Stimulated activated CD8-positive, alpha-beta memory T cell treated with anti-CD3 and anti-CD28 coated beads, Interleukin-4, amount 100 ng/mL, for 24 hours (primary cell): ENCODE data around the gene CAMK1D.

ENCODE experiments used
- DNase-seq: peaks from one replicate; pipeline ENCODE4 v3.0.0-alpha.2; 2020; ENCODE audit warnings: low read depth

CAMK1D gene

DNA sequence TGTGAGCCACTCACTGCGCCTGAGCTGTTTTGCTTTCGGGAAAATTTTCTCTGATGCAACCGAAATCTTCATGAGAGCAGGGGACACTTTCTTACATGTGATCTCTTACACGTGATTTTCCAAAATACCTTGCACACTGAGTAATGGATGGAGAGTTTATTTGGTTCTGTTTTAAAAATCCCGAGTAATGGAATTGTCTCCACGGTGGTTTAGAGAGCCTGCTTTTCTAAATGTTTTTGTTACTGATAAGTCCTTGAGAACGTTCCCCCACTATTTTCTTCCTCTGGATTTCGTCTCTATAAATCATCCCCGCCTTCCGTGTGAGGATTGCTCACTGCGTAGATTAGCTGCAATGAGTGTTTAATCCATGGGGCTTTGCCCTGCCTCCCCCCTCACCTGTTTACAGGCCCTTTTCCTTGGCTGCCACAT lies 25.7 kb downstream of the CAMK1D start:
- no peak for DNase-seq

DNA sequence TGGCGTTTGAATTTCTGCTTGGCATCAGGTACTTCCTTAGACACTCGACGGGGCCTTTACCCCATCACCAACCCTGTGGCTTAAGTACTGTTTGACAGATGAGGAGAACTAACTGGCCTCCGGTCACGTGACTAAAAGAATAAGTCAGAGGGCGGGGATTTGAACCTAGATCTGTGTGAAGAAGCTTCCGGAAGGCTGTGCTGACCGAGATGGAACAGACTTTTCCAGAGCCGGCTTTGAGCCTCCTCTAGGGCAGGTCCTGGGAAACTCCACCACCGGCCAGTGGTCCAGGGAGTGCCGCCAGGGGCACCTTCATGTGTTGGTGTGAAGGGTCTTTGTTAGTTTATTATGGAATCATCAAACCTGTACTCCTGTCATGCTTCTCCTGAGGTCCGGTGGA lies 26.9 kb downstream of the CAMK1D start:
- no peak for DNase-seq

DNA sequence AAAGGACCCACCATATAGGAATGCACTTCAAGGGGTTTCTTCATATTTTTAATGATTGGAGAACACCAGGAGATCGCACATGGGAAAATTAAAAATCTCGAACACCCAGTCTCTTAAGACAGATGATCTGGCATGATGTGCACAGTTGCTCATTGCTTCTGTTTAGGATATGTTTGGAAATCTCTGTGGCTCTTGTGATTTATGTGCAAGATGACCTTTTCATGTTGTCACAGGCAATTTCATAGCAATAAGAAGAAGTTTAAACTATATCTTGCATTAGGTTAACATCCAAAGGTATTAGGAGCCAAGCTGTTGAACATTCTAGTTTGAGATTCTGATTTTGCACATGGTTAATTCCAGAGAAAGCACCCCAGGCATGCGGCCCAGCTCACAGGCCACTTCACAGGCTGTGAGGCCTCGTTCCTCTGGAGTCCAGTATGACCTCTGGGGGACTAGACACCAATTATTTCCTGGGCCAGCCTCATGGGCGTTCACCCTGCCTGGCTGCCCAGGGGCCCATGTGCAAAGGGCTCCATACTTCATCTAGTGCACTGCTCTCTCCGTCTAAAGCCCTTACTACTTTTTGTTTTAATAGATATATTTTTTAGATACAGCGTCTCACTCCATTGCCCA lies 28.4 kb downstream of the CAMK1D start:
- no peak for DNase-seq

DNA sequence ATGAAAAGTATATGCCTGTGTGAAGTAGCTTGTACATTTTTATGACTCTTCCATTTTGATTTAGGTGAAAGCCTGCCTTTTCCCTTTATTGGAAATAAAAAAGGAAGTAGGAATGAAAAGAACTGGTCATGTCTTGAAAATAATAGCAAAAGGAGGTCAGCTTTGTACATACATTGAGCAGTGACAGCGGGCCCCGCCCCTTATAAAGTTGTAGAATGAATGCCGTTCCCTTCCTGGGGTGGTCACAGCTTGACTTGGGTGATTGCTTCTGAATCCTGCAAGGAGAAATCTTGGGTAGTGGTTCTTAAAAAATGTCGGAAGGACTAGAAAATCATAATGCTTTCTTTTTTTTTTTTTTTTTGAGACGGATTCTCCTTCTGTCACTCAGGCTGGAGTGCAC lies 31.7 kb downstream of the CAMK1D start:
- no peak for DNase-seq

DNA sequence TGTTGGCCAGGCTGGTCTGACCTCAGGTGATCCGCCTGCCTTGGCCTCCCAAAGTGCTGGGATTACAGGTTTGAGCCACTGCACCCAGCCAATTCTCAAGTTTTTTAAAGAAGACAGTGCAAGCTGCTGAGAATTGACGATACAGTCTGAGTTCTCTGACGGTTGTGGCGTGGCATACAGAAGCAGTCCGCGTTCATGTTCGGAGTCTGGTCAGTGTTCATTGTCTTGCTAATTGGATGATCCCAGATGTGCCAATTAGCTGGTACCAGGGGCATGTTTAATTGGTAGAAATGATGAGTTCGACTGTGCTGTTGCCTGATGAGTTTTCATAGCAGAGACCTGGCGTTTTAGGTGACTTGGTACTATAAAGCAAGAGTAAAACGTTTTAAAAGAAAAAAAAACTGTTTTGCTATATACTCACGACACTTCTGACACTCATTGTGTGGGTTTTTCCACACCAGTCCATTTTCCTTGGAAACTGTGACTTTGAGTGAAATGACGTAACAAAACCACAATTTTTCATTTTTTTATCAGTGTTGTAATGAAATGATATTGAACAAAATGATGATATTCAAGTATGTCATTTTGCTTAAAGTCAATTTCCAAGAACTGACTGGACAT lies 32.3 kb downstream of the CAMK1D start:
- DNase-seq: no peak

DNA sequence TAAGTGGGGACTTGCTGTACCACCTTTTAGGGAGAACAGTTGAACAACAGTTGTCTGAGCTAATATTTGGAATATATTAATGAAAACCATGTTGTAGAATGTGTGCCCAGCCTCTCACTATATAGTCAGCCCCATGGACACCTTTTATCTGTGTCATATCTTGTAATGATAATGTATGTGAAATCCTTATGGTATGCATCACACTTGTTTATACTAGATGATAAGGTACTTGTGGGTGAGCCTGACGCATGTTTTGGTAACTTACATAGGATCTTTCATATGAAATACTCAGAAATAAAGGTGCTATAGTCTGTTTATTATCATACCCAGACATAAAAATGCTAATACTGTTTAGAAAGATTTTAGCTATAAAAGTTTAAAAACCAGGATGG lies 32.8 kb downstream of the CAMK1D start:
- no peak for DNase-seq

DNA sequence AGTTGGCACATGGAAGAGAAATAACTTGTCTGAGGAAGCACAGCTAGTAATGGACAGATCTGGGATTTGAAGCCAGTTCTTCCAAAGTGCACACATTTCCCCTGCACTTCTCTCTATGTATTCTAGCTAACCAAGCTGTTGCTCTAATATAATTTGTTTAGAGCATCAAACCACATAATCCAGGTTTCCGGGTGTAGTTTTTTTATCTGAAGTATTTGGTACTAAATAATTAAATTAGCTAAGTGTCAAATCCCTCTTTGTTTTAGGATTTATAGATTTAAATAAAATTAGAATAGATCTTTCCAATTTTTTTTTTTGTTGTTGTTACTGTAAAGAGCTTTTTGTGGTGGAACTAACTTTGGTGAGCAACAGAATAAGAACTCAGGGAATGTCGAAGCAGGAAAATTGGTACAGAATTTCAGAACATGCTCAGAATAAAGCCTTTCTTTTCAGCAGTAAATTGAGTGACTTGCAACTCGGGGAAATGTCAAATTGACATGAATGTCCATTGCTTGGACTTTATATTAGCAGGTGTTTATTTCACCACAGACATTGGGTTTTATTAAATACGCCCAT lies 33.7 kb downstream of the CAMK1D start:
- no peak for DNase-seq

DNA sequence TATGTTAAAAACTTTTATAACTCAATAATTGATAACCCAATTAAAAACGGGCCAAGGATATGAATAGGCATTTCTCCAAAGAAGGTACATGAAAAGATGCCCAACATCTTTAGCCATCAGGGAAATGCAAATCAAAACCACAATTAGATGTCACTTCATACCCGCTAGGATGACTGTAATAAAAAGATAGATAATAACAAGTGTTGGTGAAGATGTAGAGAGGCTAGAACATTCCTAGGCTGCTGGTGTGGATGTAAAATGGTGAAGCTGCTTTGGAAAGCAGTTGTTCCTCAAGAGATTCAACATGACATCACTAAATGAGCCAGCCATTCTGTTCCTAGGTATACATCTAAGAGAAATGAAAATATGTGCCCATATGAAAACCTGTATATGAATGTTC lies 35.6 kb downstream of the CAMK1D start:
- no peak for DNase-seq

DNA sequence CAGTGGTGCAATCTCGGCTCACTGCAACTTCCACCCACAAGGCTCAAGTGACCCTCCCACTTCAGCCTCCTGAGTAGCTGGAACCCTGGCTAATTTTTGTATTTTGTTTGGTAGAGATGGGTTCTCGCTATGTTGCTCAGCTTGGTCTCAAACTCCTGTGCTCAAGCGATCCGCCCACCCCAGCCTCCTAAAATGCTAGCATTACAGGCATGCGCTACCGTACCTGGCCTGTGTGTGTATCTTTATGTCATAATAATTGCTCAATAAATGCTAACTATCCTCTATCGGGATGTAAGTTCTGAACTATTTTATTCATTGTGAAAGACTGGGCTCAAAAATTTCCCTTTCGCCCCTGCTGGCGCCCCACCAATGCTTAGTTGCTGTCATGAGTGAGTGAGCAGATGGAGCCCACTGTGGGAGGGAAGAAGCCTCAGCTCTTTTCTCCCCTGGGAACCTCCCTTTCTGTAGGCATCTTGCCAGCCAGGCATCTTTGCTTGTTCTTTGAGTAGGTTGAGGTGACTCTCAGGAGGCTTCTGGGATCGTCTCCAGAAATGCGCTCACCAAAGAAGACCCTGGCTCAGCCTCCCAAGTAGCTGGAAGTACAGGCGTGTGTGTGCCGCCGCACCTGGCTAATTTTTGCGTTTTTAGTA lies 38.3 kb downstream of the CAMK1D start:
- DNase-seq: no peak

DNA sequence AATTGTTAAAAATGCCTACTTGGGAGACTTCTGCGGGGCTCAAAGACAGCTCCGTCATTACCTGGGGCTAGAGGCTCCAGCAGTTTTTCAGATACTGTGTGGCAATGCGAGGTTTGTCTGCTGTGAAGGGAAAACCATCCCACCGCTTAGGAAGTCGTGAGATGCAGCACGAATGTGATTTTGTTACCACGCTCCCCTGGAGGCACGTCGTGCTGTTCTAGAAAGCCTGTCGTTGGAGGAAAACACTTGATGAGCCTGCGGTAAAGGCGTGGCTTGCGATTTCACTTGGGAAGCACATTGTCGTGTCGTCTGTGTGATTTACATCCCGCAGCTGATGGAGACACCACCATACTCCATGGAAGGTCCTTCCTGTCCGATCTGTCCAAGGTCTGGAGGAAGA lies 39.3 kb downstream of the CAMK1D start:
- no peak for DNase-seq

DNA sequence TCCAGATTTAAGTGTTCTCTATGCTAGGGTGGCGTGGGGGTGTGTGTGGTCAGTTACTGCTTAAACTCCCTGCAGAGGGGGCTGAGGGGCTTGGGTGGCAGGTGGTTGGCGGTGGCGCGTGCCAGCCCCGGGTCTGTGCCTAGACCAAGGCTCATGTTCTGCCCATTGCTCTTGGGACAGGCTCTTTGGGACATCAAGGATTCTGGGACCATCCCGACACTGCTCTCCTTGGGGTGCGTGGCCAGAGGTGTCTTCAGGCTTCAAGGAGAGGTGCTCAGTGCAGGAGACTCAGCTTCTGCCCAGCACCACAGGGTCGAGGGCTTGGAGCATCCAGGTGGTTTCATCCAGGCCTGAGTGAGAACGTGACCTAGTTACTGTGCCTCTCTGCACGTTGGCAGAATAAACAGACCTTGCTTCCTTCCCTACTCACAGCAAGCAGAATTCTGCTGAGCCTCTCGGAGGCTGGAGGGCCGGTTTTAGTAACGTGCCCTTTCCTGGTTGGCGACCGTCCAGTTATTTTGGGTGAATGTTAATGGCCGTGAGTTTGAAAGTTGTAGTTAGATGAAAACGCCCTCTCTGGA lies 39.9 kb downstream of the CAMK1D start:
- no peak for DNase-seq

DNA sequence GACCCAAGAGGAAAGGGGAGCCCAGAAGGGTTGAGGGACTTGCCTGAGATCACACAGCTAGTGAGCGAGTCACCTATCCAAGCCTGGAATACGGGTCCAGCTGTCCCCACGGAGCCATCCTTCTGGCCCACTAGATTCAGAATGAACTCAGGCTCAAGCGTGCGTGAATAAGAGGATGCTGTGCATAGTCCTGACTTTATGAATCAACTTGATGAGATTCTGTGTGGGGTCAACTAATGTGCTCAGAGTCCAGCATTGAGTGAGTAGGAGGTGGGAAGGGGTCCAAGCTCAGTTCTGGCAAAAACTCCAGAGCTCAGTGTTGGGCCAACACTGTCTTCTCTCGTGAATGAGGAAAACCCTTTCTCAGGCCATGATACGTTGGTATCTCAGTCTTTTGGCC lies 41.4 kb downstream of the CAMK1D start:
- no peak for DNase-seq

DNA sequence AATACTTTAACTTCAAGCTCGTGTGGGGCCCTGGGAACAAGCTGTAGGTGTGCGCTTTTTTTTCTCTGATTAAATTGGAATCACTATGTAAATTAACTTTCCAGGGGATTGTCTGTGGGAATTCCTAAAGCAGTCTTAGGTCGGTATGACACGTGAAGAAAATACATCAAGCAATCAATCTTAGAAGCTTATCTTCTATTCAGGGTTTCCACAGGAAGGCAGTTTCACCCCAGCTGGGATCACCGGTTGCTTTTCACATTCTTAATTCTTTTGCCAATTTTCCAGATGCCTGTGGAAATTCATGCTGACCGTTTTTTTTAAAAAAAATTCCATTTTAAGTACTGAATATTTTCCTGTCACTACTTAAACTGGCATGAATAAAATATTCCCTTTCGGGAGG lies 41.9 kb downstream of the CAMK1D start:
- no peak for DNase-seq

DNA sequence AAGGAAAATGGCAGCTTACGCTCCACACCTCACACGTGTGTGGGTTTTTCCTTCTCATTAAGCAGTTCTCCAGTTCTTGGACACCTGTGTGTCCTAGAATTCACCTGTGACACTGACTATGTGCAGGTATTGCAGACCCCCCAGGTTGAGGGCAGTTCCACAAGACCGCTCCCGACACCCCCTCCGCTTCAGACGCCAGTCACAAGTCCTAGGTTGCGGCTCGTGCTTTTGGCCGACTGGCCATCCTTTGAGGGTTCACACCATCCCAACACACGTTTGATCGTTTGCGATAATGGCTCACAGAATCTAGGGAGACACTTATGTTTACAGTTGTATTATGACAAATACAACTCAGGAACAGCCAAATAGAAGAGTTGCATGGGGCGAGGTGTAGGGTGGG lies 44.5 kb downstream of the CAMK1D start:
- DNase-seq: no peak

DNA sequence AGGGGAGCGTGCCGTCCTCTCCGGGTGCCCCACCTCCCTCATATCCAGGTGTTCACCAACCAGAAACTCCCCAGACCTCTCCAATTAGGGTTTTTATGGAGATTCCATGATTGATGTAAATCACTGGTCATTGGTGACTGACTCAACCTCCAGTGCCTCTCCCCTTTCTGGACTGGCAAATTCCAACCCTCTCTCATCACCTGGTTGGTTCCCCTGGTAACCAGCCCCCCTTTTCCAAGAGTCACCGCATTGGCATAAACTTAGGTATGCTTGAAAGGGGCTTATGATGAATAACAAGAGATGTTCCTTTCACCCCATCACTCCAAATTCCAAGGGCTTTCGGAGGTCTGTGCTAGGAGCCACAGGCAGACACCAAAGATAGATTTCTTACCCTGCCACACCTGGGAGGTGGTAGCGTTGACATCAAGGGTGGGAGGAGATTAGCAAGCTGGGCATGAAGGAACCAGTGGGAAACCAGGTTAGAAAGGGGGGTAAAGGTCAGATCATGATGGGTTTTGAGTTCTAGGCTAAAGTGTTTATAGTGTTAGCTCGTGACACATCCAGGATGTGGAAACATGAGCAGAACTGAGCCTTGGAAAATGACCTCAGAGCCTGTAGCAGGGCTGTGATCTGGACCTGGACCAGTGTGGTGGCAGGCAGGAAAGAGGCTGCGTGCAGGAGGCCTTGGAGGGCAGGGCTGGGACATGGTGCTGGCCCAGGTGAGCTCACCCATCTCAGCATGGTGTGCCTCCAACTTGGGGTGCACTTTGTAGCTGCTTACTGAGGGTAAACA lies 45.1 kb downstream of the CAMK1D start:
- DNase-seq: no peak

DNA sequence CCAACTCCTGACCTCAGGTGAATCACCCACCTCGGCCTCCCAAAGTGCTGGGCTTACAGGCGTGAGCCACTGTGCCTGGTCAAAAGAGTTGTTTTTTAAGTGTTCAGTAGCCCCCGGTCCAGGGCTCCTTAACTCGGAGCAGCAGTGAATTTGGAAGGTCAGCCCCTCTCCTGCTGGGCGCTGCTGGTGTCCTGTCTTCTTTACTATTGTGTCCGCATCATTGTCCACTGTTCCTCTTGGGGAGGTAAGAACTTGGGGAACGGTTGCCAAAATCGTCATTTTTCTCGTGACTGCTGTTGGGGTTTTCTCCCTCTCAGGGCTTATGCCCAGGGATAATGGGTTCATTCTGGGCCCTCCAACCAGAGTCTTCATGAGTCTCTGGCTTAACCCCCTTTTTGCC lies 46.7 kb downstream of the CAMK1D start:
- no peak for DNase-seq

DNA sequence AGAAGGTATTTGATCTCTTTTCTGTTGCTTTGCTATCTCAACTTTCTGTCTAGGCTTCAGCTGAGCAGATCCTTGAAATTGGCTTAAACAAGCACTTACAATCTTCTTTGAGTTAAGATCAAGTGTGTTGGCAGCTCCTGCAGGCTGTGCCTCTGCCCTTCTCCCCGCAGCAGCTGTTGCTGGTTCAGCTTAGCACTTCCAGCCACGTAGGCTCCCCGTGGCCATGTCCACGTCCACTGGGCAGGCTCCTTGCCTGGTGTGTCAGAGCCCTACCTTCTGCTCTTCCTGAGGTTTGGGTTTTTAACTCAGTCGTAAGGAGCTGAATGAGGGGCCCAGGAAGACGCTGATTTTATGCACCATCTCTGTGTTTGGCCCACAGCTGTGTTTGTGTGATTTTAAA lies 47.2 kb downstream of the CAMK1D start:
- DNase-seq: no peak

DNA sequence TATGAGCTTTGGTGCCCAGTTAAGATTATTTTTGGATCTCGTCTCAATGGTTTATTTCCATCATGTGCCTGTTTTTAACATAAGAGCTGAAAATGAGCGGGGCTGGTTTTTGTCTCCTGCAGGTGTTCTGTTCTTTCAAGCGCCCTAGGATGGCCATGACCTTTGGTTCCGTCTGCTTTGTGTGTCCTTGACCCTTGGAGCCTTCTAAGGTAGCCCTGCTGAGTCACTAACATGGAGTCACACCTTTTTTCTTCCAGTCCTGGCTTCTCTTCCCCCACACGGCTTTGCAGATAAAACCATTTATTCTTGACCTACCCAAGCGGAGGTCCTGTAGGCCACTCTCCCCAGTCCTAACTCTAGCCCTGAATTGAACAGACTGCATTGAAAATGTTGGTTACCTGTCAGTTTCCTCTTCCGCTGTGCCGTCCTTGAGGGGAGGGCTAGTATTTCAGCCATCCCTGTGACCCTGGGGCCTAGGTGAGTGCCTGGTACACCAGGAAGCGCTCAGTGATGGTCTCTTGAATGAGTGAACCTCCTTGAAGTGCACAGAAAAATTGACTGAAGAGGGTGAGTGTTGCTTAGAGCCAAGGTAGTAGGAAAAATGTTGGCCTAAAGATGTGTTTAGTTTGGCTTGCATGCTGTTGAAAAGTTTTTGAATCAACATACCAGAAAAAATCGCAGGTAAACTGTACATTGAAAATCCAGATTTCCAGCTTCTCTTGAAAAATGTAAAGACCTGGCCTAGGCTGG lies 48.0 kb downstream of the CAMK1D start:
- no peak for DNase-seq

DNA sequence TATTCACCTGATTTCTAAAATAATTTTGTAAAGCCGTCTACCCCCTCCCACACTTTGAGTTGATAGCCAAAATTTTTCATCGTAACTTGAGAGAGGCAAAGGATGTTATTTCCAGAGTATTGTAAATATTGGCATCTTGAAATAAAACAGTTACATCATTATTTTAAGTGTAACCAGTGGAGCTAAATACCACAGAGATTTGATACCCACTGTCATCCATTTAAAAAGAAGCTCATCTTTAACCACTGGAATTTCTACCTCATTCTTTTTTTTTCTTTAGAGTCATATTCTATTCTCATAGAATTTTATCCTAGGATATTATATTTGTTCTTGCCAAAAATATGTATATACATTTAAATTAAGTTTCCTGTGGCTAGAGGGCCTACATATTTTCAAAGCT lies 48.6 kb downstream of the CAMK1D start:
- DNase-seq: no peak

DNA sequence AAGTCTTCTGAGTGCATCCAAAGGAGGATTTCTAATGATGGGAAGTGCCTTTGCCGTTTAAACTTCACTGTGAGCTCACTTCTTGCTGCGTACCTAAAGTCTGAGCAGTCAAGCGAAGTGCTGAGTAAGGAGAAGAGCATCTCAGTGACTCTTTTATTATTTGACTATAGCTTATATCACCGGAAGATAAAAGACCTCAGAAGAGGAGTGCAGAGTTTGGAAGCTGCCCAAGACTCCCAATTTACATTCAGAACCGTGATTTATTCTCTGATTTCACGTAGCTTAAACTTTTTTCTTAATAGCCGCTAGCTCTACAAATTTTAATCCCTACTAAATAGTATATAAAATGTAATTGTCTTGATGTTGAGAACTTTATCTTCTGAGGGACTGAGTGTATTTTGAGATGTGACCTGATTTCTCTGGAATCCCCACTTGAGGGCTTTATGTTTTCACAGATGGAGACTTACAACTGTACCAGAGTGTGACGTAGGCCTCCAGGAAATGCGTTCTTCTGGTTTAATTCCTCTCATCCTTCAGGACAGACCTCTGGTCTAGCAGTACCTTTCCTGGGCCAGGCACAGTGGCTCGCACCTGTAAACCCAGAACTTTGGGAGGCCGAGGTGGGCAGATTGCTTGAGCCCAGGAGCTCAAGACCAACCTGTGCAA lies 51.1 kb downstream of the CAMK1D start:
- no peak for DNase-seq

DNA sequence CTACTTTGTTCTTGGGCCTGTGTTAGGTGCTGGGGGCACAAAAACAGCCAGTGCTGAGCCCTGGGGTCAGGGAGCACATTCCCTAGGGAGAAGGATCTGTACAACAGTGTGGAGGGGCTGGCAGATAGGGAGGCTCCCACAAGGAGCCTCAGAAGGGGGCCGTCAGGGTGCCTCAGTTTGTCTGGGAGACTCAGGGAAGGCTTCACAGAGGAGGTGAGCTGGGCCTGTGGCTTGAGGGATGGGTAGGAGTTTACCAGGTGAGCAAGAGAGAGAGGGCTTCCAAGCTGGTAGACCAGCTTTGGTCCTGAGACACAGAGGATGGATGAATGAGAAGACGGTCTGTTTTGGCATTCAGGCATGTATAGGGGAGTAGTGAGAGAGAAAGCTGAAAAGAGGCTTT lies 52.1 kb downstream of the CAMK1D start:
- DNase-seq: no peak
